Prostate gland (tissue), 2 donors: ENCODE results near the gene FBXW8. TPM values are rescaled to one million over a fixed set of nuclear protein-coding genes. Genes with fewer than 3 reads are reported as not detected.

Experiments
- DNase-seq: peaks from one replicate; pipeline ENCODE4 v3.0.0-alpha.2; 2019; ENCODE audit warnings: low spot score
- H3K27ac ChIP-seq, 2 donors: fragments of 200-600 bp; sonication (generic); 2 replicates each; pipeline ENCODE4 v1.5.1; 2017 to 2019
- H3K27me3 ChIP-seq: fragments of 200-600 bp; sonication (generic); replicated peaks from 2 replicates; pipeline ENCODE4 v1.5.1; 2019; ENCODE audit not compliant: insufficient read depth
- H3K36me3 ChIP-seq, 2 donors: fragments of 200-600 bp; sonication (generic); 1 replicate in 1 of 2; 2 replicates in 1 of 2; pipeline versions ENCODE4 v1.5.1 to v1.8.1; 2017 to 2019
- H3K4me1 ChIP-seq: fragments of 200-600 bp; sonication (generic); replicated peaks from 2 replicates; pipeline ENCODE4 v1.5.1; 2019
- H3K4me3 ChIP-seq, 2 donors: fragments of 200-600 bp; sonication (generic); 2 replicates each; pipeline ENCODE4 v1.5.1; 2017 to 2019
- H3K9me3 ChIP-seq: fragments of 200-600 bp; sonication (generic); 2 replicates; pipeline ENCODE4 v1.5.1; 2017
- POLR2A ChIP-seq: fragments of 450-650 bp; IDR thresholded peaks from one replicate; pipeline ENCODE4 v1.6.1; 2016; ENCODE audit warnings: antibody characterized with exemption, mild to moderate bottlenecking
- POLR2AphosphoS5 ChIP-seq: sonication (generic); formaldehyde crosslinking; IDR thresholded peaks from one replicate; pipeline ENCODE4 v1.6.1; 2017; ENCODE audit warnings: antibody characterized with exemption
- WGBS: methylation state at CpG from one replicate; pipeline ENCODE4 v1.1.5; 2018; 5-methylcytosine and 5-hydroxymethylcytosine counted together
- intact Hi-C: fragments of 100-400 bp; cut with DNase I; formaldehyde crosslinking; loops from one replicate; pipeline ENCODE4 v1.14.2; 2022
- total RNA-seq, 2 donors: library from RNA; depleted of rRNA; stranded (reverse); fragments of >200 nt; gene quantifications; one replicate each; pipeline ENCODE4 v1.1.0, GENCODE V29; 2016
- TF ChIP-seq, protein P1 (sequence below), 4 experiments: fragments of 200-600 bp in 2 of 4; fragments of 450-650 bp in 2 of 4; sonication (generic) in 2 of 4; IDR thresholded peaks; 1 replicate in 3 of 4; 2 replicates in 1 of 4; pipeline ENCODE4 v1.5.1; 2016 to 2019; ENCODE audit warnings: antibody characterized with exemption in 4 of 4, mild to moderate bottlenecking in 2 of 4, moderate library complexity in 2 of 4

Gene FBXW8
- total RNA-seq, 2 donors from 2014 or later = 20.8 to 26.7 TPM

DNA sequence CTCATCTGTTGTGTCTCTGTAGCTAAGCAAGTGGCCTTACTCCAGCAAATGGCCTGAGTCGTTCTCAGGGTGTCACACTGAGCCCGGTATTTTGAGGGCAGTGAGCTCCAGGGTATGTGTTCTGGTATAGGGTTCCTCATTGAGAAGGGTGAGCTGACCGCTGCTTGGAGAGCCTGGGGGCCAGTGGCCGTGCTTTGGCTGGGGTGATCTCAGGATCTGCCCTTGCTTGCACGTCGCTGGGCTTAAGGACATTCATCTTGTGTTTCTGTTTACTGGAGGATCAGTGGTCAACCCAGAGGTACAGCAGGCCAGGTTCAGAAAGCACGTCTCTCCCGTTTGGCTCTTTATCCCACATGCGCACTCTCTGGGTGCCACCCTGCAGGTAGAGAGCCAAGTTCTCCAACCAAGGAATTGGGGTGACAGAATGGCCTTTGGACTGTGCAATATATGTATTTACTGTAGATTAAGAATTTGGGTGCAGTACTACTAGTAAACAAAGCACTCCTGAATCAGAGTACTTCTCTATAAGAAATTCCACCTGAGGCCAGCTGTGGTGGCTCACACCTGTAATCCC is 52.1 kb downstream of the FBXW8 start:
- Histone ChIP-seq H3K9me3 (no peaks in the 10 kb centered on the region), H3K27me3 (no peaks in the 10 kb centered on the region), H3K36me3 (no peaks in the 10 kb centered on the region), H3K4me1 (no peaks in the 10 kb centered on the region), H3K4me3 (no peak overlapping the region), H3K27ac (no peak overlapping the region)
- DNase-seq = no peak
- intact Hi-C loops = no loop called here
- 94% methylated on average over 9 of the region's 9 CpGs for WGBS
- no peak for TF ChIP-seq POLR2A
- no peak for TF ChIP-seq POLR2AphosphoS5
- TF ChIP-seq, protein P1, sequence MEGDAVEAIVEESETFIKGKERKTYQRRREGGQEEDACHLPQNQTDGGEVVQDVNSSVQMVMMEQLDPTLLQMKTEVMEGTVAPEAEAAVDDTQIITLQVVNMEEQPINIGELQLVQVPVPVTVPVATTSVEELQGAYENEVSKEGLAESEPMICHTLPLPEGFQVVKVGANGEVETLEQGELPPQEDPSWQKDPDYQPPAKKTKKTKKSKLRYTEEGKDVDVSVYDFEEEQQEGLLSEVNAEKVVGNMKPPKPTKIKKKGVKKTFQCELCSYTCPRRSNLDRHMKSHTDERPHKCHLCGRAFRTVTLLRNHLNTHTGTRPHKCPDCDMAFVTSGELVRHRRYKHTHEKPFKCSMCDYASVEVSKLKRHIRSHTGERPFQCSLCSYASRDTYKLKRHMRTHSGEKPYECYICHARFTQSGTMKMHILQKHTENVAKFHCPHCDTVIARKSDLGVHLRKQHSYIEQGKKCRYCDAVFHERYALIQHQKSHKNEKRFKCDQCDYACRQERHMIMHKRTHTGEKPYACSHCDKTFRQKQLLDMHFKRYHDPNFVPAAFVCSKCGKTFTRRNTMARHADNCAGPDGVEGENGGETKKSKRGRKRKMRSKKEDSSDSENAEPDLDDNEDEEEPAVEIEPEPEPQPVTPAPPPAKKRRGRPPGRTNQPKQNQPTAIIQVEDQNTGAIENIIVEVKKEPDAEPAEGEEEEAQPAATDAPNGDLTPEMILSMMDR (IDR thresholded peaks at IDR 0.05) = no peak

DNA sequence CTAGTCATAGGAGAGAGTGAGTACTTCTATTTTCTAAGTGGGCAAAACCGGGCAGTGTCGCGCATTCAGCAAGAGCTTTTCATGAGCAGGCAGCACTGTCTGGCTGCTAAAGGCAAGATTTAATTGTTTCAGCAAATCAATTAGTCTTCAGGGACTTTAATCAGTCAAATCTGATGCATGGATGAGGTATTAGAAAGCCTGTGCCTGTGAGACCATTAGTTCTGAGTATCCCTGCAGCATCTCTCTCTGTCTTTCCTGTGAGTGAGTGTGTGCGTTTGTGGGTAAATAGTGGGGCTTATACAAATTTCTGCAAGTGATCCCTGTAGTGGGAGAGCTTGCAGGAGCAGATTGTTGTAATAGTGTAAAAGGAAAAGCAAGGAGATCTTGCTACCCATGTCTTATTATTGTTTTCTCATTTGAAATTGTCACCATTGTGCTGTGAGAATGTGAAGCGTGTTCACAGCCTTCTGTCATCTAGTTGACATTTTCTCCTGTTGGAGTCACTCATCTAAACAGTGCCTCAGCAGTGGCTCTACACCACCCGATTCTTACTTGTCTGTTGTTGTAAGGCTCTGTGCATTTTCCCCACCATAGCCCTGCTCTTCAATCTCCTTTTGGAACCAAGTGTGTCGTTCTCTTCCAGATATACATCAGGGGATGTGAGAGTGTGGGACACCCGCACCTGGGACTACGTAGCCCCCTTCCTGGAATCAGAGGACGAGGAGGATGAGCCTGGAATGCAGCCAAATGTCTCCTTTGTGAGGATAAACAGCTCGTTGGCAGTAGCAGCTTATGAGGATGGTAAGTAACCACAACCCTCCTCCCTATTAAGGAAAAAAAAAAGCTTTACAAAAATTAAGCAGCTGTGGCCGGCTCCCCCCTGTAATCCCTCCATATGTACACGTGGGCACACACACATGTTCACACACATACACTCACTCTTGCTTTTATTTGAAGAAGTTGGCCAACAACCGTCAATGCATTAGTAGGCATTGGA is 53.6 kb downstream of the FBXW8 start:
- DNase-seq = no peak
- 51% methylated on average over 14 of the region's 14 CpGs for WGBS
- intact Hi-C loops = no loop called here
- Histone ChIP-seq H3K9me3 (no peaks in the 10 kb centered on the region), H3K4me3 (no peak overlapping the region), H3K36me3 (no peaks in the 10 kb centered on the region), H3K4me1 (no peaks in the 10 kb centered on the region), H3K27ac (no peak overlapping the region), H3K27me3 (no peaks in the 10 kb centered on the region)
- TF ChIP-seq, protein P1 (IDR thresholded peaks at IDR 0.05) = no peak
- TF ChIP-seq POLR2AphosphoS5 (no peak), POLR2A (no peak)

DNA sequence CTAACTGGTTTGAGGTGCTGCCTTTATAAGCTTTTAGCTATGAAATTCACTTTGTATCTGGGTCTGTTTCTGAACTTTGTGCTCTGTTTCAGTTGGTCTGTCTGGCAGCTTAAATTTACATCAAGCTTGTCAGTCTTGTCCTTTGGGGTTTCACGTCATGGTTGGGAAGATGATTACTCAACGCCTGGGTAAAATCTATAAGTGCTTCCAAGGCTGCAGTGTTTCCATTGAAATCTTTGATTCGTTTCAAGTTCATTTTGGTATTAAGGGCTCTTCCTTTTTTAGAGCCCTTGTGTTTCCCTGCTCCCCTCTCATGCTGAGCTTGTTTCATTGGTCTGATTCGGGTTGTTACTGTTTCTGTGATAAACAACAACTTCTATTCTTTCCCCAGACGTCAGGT is 58.2 kb downstream of the FBXW8 start:
- Histone ChIP-seq H3K36me3 (no peaks in the 10 kb centered on the region), H3K27me3 (no peaks in the 10 kb centered on the region), H3K4me1 (no peaks in the 10 kb centered on the region), H3K4me3 (no peak overlapping the region), H3K27ac (no peak overlapping the region), H3K9me3 (no peaks in the 10 kb centered on the region)
- WGBS = 88% methylated on average over 5 of the region's 5 CpGs
- intact Hi-C loops = no loop called here
- no peak for DNase-seq
- TF ChIP-seq POLR2AphosphoS5 (no peak), POLR2A (no peak)
- TF ChIP-seq, protein P1 (IDR thresholded peaks at IDR 0.05) = no peak

DNA sequence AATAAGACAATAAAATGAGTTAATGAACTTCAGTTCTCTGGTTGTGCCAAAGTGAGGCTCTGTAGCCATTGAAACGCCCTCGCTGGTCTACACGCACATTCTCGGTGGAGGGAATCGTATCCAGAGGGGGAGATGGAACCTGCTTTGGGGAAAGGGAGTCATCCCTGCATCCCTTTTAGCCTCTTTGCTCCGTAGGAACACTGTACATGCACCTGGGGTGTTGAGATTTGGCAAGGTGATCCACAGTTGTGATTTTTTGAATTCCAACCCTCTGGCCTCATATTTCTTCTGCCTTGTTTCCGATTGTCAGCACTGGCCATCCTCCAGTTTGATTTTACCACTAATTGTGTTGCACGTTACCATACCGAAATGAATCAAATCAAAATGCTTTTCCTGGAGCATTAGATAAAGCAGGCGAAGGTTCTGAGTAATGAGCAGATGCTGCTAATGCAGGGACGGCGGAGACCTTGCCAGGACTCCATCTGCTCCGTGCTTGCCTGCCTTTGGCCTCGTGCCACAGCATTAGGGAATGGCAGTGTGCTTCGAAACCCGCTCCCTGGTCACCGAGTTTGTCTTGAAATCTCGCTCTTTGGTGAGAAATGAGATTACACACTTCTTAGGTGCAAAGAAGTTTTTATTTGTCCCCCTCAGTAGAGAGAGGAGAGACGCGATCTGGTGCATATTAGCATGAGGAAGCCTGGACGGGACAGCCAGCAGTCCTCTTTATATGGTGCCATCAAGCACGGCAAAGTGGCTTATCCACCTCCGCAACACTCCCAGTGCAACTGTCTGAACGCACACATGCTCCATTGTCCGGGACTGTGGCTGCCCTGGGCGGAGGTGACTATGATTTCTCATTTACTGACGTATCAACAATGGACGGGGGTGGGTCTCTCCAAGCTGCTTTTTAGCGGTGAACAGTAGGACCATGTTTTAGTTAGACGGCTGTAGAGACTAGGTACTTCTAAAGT is 59.1 kb downstream of the FBXW8 start:
- Histone ChIP-seq H3K27ac (no peak overlapping the region), H3K9me3 (no peaks in the 10 kb centered on the region), H3K36me3 (no peaks in the 10 kb centered on the region), H3K27me3 (no peaks in the 10 kb centered on the region), H3K4me3 (no peak overlapping the region), H3K4me1 (no peaks in the 10 kb centered on the region)
- TF ChIP-seq, protein P1 (IDR thresholded peaks at IDR 0.05) = no peak
- no peak for TF ChIP-seq POLR2A
- no peak for TF ChIP-seq POLR2AphosphoS5
- WGBS = 70% methylated on average over 30 of the region's 30 CpGs
- intact Hi-C loops = no loop called here
- DNase-seq = no peak
